CD4-positive, alpha-beta T cell treated with Interleukin-6 at 100 ng/mL for 8 hours (primary cell): ENCODE measurements around the gene GNAT3.

Experiments used
- DNase-seq: peaks from one replicate; pipeline ENCODE4 v3.0.0-alpha.2; 2020; ENCODE audit warnings: mixed read lengths, low spot score

GNAT3 gene

DNA sequence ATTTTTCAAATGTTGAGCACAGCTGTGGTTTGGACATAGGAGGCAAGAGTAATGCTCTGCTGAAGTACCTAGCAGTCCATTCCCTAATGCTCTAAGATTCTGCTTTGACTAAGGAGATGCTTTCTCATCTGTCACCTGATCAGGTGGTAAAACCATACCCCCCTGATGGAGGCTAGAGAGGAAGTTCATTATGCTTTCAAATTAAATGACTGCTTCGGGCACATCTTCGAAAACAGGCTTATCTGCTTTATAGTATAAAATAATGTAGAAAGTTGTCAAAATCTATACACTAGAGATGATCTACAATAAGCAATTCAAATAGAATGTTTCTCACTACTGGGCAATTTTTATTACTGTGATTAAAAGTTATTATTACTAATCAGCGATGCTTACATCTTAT lies at the start of gene GNAT3:
Gene GNAT3, minus strand, starts transcription at position 101 of the 400 bp plus-strand sequence. CDS start 138 bp downstream, outside the sequence.
- no peak for DNase-seq

DNA sequence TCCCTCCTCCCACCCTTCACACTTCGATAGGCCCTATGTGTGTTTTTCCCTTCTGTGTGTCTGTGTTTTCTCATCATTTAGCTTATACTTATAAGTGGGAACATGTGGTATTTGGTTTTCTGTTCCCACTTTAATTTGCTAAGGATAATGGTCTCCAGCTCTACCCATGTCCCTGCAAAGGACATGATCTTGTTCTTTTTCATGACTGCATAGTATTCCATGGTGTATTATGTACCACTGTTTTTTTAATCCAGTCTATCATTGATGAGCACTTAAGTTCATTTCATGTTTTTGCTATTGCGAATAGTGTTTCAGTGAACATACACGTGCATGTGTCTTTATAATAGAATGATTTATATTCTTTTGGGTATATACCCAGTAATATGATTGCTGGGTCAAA lies 46.3 kb upstream of the GNAT3 start:
- DNase-seq, result no peak

DNA sequence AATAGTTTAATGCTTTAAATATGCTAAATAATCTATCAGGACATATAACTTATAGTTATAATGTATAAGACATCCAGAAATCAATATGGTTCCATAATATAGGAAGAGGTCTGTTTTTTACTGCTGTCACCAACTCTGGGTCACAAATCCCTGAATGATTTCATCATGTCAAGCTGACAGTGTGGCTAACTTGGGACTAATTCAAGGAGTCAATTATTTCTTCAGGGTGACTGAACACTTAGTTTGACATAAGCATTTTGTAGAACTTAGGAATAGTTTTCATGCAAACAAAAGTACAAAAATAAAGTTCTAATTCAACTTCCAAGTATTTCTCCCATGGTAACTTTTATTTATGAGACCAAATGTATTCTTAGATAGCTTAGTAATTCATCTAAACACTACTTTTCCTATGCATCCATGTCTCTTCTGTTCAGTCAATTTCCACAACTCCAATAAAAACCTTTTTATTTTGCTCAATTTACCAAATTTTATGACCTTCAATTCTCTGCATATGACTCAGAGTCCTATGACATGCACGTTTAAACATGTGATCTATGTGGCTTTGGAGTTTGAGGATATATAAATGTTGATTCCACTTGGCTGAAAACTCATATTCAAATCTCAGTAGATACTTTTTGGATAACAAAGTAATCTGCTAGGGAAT lies 40.3 kb upstream of the GNAT3 start:
- no peak for DNase-seq

DNA sequence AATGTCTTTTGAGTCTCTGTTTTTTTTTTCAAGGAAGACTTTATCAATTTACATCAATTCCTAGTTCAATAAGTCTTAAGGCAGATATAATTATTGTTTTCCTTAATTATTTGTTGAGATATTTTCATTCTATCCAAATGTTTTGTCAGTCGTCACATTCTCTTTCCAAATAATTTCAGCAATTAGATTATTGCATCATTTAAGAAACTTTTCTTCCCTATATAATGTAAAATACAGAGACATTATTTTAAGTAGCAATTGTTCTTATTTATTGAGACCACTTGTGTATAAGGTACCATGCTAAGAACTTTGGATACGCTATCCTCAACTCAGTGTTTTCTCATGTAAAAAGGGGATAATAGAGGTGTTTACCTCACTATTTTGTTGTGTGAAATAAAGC lies 38.1 kb upstream of the GNAT3 start:
- DNase-seq, result no peak

DNA sequence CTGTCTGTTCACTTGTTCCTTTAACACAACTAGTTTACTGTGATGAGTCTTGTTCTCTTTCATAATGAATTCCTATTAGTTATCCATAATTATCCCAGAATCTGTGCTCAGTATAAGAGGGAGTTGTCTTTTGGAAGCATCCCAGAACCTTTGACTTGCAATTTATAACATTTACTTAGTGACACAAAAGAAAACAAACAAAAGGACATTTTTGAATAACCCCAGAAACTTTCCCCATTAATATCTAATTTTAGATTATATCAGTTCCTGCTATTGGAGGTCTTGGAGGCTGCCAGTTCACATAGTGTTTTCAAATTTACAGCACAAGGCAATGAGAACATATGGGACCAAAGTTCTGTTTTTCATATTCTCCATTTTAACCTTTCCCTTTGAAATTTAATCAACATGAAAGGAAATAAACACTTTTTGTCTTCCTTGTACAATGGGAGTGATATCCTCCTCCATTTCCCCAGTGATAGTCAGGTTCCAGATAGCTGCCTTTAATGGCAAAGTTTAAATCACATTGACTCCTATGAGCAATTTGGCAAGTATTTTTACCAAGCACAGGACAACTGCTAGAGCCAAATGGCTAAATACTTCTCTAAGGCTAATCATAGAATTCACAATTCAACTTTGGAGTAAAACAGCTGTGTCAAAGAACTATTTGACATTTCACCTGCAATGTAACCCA lies 37.1 kb upstream of the GNAT3 start:
- no peak for DNase-seq

DNA sequence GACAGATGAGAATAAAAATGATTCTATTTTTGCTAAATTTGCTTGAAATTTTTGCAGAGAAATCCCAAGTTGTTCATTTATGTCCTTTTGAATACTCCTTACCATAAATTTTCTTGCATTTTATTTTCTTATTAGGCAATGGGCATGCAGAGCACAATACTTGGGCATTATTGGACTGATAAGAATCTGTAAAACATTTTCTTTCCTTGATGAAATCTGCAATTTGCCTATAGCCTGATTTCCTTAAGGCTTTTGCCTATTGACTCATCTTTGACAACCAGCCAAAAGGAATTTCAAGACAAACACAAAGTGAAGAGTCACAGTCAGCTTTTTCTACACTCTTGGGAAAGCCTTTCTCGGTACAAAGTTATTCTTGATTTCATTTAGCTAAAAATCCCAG lies 30.5 kb upstream of the GNAT3 start:
- no peak for DNase-seq

DNA sequence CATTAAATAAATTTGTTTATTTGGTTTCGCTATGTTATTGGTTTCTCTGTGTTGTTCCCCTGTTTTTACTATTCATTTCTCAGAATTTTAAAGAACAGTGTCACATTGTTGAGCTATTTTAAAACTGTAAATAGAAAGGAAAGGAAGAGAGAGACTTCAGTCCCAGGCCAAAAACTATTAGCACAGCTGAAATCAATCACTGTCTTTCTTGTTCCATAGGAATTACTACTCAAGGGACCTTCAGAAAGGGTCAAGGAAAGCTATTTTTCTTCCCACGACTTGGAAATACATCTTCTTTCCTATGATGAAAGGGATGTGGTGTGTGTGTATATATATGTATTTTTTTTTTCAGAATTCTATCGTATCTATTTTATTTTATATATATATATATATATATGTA lies 29.0 kb upstream of the GNAT3 start:
- DNase-seq, result no peak

DNA sequence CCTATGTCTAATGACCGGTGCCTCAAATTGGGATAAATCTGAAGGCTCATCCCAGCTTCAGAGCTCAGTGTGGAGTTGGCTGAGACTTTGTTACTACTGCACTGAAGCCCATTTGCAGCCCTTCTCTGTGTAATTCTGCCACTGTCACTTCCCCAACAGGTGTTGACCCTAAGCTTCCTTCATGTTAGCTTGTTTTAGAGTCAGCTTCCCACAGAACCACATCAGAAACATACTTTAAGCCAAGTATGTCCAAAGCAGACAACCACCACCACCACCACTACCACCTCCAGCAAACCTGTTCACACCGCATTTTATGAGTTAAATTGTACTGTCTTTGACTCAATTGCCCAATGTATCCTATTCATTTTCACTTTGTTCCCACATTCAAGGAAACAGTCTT lies 25.2 kb upstream of the GNAT3 start:
- DNase-seq, result no peak

DNA sequence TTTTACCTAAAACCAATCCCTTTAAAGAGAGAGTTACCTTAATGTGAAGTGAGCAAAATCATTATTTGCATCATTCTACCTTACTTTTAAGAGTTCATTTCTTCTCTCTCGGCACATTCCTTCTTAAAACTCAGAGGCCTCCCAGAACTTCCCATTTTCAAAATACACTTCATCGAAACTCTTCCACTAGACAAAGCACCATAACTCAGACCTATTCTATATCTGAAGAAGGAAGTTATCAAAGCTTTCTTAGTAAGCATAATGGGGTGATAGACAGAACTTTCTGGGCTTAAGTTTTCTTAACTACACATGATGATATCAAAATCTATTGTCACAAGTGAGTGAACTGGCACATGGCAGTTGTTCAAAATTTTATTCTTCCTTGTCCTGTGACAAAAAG lies 24.6 kb upstream of the GNAT3 start:
- DNase-seq, result no peak

DNA sequence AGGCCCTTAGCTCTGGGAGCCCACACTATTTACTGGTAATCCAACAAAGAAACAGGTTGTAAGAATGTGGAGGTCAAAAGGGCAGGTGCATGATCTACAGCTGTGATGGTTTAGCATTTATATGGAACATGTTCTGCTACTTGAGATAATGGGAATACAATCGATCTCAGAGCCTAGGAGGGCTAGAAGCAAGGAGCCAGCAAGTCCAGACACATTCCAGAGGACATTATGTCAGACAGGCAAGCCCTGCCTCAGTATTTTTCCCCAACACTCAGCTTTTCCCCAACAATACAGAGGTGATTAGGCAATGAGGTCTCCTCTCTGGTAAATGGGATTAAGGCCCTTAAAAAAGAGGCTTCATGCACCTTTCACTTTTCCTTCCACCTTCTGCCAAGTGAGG lies 21.4 kb upstream of the GNAT3 start:
- DNase-seq, result no peak

DNA sequence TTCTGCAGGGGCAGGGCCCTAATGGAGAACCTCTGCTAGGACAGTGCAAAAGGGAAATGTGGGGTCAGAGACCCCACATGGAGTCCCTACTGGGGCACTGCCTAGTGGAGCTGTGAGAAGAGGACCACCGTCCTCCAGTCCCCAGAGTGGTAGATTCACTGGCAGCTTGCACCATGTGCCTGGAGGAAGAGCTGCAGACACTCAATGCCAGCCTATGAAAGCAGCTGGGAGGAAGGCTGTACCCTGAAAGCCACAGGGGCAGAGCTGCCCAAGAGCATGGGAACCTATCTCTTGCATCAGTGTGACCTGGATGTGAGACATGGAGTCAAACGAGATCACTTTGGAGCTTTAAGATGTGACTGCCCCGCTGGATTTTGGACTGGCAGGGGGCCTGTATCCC lies 20.3 kb upstream of the GNAT3 start:
- no peak for DNase-seq

DNA sequence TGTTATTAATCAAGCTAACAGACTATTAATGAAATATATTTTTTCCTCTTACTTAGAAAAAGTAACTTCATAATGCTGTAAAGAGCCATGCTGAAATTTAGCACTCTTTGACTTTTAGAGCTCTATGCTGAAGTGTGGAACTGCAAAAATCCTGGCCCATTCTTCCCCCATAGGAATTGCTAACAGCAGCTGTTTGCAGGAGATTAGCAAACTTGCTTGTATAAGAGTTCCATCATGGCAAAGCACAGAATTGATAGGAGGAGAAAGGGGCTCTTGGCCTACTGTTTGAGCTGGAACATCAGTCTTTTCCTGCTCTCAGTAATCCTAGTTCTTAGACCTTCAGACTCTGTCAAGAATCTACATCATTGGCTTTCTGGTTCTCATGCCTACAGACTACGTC lies 18.3 kb upstream of the GNAT3 start:
- DNase-seq, result no peak

DNA sequence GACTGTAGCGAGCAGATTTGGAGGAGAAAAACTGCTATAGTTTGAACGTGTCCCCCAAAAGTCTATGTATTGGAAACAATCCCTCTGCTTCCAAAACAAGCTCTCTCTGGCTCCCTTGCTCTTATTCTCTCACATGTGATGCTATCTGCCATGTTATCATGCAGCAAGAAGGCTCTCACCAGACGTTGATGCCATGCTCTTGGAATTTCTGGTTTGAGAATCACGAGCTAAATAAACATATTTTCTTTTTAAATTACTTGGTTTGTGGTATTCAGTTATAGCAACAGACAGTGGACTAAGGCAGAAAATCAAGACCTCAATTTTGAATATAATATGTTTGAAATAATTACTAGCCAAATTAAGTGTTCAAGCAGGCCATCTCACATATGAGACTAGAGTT lies 17.5 kb upstream of the GNAT3 start:
- no peak for DNase-seq

DNA sequence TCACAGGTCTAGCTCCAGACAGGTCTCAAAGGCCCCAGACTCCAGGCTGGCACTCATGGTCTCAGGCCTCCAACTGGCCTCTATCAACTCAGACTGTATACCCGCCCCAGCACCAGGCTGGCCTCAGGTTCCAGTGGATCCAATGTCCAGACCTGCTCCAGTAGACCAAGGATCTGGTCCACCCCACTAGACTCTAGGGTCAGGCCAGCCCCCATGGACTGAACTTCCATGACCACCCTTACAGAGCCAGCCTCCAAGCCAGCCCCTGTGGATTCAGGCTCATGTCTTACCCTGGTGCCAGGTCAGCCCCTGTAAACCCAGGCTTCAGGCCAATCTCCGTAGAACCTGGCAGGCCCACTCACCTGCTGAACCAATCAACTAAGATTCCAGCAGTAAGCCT lies 16.8 kb upstream of the GNAT3 start:
- no peak for DNase-seq

DNA sequence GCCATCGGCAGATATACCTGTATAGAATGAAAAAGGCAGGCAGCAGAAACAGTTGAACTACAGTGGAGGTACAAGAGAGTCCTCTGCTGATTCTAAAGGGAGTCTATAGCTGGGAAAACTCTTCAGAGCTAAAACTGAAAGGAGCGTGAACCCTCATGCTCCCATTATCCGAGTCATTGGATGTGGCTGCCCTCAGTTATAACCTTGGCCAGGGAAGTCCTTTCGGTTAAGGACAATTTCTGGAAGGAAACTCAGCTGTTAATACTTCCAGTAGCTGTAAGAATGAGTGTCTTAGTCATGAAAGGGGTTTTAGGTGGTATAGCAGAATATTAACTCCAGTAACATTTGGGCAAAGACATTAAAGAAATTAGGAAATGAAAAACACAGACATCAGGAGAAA lies 14.6 kb upstream of the GNAT3 start:
- DNase-seq, result no peak

DNA sequence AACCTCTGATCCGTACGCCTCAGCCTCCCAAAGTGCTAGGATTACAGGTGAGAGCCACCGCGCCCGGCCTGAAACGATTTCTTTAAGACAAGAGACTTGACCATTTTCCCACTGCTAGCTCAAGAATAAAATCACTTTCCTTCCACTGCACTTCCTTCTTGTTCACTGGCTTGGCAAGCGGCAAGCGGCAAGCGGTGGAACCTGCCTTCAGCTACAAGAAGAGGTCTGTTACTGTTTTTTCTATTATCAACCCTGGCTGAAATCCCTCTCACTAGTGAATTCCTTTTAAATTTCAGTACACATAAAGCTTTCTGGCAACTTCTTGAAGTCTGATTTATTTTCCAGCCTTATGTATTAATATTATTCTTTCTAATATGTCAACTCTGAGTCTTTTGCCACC lies 12.8 kb upstream of the GNAT3 start:
- DNase-seq, result no peak

DNA sequence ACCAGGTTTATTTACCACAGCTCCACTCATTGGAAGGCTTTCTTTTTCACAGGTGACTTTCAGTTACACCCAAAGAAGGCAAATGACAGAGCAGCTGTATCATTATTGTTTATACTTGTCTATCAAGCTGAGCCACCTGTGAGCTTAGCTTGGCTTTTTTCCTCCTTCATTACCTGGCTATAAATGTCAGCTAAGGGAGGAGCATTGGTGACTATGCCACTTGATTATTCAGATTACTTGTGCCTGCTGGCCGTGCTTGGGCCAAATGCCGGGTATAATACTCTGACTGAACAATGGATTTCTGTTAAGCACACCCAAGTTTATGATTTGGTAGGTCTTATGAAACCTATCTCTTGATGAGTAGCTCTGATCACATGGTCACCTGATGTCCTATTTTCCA lies 9.9 kb upstream of the GNAT3 start:
- no peak for DNase-seq

DNA sequence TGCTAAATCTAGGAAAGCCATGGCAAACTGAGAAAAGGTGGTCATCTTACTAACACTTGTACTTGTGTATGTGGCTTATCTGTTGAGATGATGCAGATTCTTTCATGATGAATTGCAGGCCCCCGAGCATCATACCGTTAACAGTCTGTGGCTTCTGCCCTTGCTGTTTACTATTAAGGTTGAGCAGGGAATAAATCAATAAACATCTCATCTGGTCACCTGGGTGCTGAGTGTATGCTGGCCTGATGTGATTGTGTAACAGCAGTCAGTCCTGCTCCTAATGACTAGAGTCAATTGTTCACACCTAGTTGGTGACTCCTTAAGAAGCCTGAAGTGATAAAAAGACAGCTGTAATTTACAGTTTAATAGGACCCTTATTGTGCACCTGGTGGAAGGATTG lies 8.3 kb upstream of the GNAT3 start:
- DNase-seq, result no peak

DNA sequence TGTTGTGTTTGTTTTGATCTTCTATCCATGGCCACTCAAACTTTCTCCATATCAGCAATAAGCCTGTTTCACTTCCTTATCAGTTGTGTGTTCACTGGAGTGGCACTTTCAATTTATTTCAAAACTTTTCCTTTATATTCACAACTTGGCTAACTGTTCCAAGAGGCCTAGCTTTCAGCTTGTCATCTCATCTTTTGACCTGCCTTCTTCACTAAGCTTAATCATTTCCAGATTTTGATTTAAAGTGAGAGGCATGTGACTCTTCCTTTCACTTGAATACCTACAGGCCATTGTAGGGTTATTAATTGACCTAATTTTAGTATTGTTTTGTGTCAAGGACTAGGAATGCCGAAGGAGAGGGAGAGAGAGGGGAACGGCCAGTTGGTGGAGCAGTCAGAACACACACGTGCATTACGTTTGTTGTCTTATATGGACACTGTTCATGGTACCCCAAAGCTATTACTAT lies 5.5 kb upstream of the GNAT3 start:
- no peak for DNase-seq

DNA sequence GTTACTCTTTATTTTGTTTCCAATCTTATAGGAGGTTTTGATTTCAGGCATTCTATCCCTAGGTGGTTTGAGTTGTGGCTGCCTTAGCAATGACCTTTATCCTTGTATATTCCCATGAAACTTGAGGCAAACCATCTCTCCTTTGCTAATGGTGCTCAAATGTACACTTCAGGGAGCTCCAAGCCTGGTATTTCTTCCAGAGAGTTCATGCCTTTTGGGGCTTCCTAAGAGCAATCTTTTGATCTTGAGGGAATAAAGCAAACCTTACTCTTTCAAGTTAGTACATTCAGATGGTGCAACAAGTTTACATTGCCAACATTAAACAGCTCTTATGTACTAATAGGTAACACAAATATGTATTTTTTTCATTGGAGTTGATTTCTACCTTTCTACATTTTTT lies 3.4 kb upstream of the GNAT3 start:
- no peak for DNase-seq

DNA sequence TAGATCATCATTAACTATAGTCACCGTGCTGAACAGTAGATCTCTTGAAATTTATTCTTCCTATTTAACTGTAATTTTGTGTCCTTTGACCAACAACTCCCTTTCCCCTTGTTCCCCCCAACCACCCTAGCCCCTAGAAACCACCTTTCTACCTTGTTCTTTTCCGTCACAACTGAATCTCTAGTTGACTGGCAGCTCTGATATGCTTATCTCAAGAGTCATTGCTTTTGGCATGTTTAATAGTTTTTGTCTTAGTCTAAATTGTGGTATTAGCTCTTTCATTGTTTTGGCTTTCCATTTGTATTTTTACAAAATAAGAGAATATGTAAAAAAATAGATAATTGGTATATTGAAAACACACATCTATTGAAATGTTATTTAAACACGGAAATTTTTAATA lies 1.8 kb downstream of the GNAT3 start:
- DNase-seq, result no peak

DNA sequence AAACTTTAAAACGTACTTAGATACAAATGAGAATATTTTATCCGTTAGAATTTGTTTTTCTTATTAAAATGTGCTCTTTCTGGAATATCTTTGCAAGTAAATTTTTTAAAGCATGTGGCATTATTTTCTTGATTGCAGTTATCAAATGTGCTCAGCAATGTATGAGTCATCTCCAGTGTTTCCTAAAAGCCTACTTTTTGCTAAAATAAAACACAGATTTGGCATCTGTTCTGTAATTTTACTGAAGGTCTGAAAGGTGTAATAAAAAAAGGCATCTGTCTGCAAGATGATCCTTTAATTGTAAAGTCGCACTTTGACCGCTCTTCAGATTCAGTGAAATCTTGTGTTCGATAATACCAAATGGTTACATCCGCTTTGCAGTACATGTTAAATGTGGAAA lies 3.4 kb downstream of the GNAT3 start:
- DNase-seq, result no peak

DNA sequence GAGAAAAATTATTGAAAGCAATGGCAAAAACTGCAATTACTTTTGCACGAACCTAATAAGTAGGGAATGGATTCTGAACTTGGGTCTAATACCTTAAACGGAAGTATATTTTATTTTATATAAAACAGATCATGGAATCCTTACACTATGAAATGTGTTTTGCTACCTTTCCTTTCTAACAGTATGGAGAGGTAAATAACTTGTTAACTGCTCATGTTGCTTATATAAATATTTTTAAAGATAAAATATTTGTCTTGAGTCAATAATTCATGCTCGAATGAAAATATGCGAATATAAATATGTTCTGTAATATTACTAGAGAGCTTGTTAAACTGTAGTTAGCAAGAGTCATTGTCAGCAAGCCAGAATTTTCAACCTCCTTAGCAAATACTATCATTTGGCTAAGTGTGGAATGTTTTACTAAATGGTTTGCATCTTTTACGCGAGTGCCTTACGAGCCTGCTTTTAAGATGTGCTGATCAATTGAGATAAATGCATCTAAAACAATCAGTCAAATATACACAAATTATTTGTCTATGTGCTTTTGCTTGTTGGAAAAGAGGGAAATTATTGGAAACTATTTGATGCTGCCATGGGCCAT lies 5.9 kb downstream of the GNAT3 start:
- no peak for DNase-seq

DNA sequence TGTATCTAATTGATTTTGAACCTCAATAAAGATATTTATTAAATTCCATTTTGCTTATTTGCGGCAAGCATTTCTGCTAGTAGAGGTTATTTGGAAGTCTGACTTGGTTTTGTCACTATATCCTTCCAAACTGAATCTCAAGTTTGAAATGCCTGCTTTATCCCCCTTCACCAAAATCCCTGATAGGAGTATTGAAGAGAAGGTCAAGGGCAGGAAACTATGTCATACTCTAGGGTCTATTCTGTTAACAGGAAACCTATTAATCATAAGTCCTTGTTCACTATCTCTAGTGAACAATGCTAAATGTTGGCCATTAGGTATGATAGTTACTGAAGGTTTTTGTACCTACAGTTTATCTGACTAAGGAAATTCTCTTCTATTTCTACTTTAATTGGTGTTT lies 11.5 kb downstream of the GNAT3 start:
- no peak for DNase-seq
